Activated CD4-positive, alpha-beta T cell treated with anti-CD3 and anti-CD28 coated beads, Interleukin-2, amount 50 U/mL, for 1 hour (primary cell): Measurements from ENCODE around the gene C19orf25.
"Not testable (repeated sequence)": the region's sequence is repeated elsewhere in the genome, so short reads cannot be mapped to it uniquely, and the experiment has no call there.

Source experiments
- DNase-seq: peaks from one replicate; pipeline ENCODE4 v3.0.0-alpha.2; 2020

Gene C19orf25

DNA sequence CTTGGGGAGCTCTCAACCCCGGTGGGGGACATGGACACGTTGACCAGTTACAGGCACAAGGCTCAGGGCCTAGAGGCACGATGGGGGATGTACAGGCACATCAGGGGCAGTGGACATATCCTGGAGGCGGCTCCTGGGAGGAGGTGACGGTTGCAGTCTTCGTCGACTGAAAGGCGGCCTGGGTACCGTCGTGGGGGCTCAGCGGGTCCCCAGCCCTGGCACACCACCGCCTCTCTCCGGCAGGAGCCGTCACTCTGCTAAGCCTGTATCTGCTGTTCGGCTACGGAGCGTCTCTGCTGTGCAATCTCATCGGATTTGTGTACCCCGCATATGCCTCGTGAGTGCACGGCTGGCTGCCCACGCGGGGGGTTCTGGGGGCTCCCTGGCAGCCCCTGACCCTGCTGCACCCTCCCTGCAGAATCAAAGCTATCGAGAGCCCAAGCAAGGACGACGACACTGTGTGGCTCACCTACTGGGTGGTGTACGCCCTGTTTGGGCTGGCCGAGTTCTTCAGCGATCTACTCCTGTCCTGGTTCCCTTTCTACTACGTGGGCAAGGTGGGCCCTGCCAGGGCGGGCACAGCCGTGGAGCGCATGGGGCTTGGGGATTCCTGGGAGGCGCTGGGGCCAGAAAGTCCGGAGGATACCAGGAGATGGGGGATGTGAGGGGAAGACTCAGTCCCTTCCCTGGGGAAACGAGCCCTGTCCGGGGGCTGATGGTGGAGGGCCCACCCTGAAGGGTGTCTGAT lies 16.2 kb upstream of the C19orf25 start:
- DNase-seq = no peak

DNA sequence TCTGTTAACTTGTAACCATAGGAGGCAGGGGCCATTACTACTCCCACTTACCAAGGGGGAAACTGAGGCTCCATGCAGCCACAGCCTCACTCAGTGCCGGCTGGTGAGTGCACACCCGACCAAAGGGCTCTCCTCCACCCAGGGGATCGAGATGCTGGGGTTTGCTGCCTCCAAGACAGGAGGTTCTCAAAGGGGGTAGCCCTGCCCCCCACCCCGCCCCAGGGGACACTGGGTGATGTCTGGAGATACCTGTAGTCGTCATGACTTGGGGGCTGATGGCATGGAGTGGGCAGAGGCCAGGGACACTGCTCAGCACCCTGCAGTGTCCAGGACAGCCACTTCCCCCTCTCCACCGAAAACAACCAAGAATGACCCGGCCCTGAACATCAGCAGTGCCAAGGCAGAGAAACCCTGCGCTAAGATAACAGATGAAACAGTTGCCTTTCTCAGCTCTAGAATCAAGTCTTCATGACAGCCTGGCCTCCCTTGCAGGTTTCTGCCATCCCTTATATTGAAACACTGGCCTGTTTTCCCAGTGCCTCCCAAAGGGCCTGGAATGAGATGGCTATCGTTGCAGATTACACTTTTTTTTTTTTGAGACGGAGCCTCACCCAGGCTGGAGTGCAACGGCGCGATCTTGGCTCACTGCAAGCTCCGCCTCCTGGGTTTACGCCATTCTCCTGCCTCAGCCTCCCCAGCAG lies 15.2 kb upstream of the C19orf25 start:
- DNase-seq = no peak

DNA sequence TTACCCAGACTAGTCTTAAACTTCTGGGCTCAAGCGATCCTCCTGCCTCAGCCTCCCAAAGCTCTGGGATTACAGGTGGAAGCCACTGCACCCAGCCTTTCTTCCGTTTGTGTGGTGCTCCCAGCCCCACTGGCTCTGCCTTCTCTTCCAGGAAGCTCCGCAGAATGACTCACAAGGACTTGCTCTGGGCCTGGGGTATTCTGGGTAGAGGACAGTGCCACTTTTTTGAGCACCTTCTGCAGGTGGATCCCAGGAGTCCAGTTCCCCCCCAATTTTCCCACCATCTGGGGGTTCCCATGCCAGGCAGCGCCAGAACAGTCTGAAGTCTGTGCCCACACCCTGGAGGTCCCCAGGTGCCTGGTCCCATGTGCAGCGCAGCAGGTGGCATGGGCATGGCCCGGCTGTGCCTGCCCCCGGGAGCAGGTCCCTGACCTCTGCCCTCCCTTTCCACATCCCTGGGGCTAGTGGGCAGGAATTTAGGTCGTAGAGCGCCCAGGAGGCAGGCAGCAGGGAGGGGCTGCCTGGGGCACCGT lies 13.5 kb upstream of the C19orf25 start:
- DNase-seq = no peak

DNA sequence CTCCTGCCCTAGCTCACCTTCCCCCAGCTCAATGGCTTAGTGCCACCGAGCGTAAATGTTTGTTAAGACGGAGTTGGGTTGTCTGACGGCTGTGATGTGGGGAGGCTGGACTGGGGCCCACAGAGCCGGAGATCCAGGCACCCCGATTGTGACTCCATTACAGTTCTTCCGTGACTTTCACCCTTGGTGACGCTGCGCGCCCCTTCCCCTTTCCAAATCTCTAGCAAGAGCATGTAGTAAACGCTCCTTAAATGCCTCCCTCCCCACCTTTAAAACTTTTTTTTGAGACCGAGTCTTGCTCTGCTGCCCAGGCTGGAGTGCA lies 12.8 kb upstream of the C19orf25 start:
- DNase-seq = no peak

DNA sequence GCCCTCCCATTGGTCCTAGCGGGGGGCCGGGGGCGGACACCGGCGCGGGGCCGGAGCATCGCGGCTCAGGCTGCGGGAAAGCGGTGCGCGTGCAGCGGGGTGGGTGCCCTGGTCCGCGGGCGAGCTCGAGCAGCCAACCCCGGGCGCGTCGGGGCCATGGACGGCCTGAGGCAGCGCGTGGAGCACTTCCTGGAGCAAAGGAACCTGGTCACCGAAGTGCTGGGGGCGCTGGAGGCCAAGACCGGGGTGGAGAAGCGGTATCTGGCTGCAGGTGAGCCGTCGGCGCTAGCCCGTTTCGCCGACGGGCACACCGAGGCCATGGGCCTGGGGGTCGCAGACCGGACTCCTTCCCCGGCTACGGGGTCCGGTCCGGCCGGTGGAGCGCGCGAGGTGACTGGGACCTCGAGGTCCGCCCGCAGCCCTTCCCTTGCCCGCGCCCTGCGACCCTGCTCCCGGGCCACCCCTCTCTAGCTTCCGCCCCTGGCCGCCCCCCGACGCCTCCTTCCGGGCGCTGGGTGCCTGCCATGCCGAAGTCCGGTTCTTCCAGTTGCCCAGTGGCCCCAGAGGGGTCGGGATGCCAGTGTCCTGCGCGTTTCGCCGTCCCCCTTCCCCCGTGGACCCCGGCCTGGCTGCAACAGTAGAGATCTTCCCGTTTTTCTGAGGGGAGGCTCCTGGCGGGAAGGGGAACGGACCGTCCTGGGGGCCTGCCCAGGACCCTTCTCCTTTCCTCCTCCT lies 12.3 kb upstream of the C19orf25 start, which contains the start of gene REEP6:
REEP6 (plus strand) TSS at position 68 of the 735 bp plus-strand sequence; CDS start at position 157, 89 bp downstream.
- no peak for DNase-seq

GRCh38 chr19:1490311-1491113 lies 11.5 kb upstream of the C19orf25 start, which contains the start of gene PCSK4:
Gene PCSK4 (minus strand): TSS chr19:1490350. CDS start chr19:1490346, 4 bp downstream.
- DNase-seq = peak; percentile 97

- no peak for DNase-seq
These were observed 10.7 kb upstream of the C19orf25 start for GRCh38 chr19:1489463-1490310.

DNA sequence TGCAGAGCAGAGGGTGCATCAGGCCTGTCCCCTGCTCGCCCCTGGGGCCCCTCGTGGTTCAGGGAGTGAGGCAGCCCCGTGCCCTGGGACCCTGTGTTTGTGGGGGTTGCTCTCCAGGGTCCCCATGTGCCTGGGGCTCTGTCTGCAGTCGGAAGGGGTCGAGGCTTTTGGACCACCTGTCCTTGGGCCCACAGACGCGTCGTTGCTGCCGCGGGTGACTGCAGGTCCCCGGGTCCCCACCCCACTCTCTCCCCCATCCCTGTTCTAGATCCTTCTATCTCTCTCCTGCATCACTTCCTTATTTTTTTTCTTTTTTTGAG lies 9.2 kb upstream of the C19orf25 start:
- no peak for DNase-seq

DNA sequence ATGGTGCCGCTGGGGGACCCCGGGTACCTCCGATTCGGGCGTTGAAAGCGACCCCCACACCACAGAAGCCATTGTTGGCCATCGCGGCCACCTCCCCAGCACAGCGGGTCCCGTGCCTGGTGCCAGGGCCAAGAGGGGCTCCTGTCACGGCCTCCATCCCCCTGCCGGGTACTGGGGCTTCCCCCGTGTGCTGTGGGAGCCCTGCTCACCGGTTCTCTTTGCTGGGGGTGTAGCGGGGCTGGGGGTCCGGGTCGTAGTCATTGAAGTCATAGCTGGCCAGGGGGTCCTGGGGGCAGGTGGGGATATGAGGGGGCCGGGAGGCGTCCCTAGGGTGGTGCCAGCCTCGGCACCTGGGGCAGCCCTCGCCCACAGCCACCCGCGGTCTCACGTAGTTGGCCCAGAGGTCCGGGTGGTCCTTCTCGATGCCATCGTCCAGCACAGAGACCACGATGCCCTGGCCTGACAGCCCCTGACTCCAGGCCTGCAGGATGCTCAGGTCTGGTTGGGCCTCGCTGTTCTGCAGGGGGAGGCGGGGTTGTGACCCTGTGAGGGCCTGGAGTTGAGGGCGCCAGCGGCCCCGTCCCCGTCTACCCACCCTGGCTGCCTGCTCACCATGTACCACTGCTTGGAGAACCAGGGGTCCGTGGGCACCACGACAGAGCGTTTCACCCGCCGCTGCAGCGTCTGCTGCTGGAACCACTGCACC lies 8.7 kb upstream of the C19orf25 start:
- no peak for DNase-seq

DNA sequence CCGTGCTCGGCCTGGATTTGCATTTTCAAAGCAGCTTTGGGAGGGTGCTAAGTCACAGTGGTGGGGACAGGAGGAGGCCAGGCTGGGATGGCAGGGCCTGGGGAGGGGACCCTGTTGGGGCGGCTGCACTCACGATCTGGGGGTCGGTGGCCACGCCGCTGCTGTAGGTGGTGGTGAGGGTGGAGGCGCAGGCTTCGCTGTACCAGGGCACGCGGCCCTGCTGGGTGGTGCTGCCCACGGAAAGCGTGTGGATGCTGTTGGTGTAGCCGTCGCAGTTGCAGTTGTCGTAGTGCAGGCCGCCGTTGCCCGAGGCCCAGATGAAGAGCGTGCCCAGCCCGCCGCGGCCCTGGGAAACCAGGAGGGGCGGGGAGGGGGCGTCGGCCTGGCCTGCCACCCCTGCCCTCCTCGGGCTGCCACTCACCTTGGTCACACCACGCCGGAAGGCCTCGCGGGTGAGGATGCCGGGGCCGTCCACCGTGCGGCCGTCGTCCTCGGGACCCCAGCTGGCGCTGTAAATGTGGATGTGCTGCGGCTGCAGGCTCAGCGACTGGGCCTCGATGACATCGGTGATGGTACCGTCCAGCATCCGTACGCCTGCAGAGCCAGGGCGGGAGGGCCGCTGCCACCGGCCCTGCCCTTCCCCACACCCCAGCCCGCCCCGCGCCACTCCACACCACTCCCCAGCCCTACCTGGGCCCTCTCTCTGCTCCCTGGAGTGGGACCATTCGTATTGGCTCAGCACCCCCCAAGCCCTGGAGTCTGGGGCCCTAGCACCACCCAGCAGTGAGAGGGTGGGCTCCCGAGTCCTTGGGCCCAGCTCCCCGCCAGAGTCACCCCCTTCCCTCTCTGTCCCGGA lies 7.9 kb upstream of the C19orf25 start:
- no peak for DNase-seq

- no peak for DNase-seq
These were observed 5.0 kb upstream of the C19orf25 start for GRCh38 chr19:1483979-1484428.

DNA sequence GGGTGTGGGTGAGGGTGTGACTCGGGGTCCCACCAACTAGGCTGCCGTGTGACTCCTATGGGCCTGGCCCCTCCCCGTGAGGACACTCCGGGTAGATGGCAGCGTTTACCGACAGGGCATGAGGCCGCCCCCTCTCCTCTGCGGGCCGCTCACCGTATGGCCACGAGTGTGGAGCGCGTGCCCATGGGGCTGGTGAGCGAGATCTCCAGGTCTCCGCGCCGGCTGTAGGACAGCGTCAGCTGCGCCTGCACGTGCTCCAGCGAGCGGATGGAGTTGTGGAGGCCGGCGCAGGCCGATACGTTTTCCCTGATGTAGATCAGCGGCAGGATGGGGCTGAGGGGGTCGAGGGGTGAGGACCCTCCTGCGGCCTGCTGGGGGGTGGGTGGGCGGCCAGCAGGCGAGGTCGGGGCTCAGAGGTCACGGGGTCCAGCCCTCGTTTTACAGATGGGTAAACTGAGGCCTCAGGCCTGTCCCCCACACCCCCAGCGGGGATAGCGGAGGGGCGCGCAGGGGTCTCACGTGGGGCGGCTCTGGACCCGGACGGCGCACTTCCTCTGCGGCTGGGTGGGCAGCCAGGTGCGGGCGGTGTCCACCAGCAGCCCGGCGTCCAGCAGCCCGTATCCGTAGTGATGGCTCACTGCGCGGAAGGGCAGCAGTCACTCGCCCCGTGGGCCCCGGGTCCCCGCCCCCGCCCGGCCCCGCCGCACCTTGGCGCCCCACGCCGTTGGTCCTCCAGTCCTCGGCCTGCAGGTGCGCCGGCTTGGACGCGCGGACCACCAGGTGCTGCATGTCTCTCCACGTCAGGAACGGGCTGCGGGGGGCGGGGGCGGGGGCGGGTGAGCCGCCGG lies 4.3 kb upstream of the C19orf25 start:
- no peak for DNase-seq

- no peak for DNase-seq
These were observed 3.5 kb upstream of the C19orf25 start for GRCh38 chr19:1482361-1483130.

GRCh38 chr19:1481893-1482360 lies 2.9 kb upstream of the C19orf25 start:
- no peak for DNase-seq

GRCh38 chr19:1481224-1481892 lies 2.3 kb upstream of the C19orf25 start:
- DNase-seq = no peak

DNA sequence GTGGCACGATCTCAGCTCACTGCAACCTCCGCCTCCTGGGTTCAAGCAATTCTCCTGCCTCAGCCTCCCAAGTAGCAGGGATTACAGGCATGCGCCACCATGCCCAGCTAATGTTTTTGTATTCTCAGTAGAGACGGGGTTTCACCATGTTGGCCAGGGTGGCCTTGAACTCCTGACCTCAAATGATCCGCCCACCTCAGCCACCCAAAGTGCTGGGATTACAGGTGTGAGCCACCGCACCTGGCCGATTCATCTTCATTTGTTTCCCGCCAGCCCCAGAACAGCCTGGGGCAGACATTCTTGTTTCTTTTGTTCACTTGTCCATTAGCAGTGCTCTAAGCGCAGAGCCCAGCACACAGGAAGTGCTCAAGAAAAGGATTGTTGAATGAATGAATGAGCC lies 2.0 kb downstream of the C19orf25 start:
- DNase-seq = not testable (repeated sequence)

DNA sequence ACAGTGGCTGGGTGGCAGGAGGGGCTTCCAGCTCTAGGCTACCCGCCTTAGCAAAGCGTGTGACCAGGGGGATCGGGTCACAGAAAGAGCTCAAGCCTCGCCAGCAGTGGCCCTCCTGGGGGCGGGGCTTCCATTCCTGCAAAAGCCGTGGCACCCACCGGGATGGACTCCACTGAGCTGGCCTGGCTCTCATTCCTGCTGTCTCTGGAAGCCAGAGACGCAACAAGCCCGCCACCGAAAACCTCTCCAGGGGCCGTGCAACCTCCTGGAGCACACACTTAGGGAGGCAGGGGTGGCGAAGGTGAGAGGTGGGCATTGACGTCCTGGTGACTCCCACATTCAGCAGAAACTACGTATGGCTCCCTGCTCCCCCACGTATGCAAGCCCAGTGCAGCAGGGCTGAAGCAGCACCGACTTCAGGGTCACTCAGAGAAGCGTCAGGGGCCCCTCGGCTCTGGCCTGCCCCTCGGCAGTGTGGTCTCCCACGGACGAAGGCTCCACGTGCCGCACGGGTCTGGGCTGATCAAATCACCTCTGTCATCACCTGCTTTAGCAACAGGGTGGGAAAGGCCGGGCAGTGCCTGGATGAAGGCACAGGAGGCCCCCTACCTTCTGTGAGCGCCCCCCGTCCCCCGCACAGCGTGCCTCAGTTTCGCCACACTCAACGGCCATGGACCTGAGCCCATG lies 3.1 kb downstream of the C19orf25 start:
- no peak for DNase-seq
